ENCODE measurements around the gene OR2A7.

DNA sequence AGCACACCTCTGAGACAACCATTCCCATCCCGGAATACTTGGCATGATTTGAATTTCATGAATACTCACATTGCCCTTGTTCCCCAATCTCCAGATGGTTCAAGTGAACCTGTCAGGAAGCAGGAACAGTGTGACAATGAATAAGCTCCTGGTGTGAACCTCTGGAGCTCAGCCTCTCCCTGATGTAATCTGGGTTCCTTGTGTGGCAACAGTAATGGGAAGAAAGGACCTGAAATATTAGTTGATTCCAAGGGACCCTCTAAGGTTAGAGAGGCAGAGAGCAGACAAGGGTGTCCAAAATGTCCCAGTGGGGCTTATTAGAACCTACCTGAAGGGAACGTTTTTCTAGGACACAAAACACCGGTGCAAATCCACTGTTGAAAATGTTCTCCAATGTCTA is 8.5 kb downstream of the OR2A7 start:
- TF ChIP-seq, protein P1, sequence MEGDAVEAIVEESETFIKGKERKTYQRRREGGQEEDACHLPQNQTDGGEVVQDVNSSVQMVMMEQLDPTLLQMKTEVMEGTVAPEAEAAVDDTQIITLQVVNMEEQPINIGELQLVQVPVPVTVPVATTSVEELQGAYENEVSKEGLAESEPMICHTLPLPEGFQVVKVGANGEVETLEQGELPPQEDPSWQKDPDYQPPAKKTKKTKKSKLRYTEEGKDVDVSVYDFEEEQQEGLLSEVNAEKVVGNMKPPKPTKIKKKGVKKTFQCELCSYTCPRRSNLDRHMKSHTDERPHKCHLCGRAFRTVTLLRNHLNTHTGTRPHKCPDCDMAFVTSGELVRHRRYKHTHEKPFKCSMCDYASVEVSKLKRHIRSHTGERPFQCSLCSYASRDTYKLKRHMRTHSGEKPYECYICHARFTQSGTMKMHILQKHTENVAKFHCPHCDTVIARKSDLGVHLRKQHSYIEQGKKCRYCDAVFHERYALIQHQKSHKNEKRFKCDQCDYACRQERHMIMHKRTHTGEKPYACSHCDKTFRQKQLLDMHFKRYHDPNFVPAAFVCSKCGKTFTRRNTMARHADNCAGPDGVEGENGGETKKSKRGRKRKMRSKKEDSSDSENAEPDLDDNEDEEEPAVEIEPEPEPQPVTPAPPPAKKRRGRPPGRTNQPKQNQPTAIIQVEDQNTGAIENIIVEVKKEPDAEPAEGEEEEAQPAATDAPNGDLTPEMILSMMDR (IDR thresholded peaks at IDR 0.05), result no peak
- no peak for TF ChIP-seq ZFX (IDR thresholded peaks at IDR 0.05; ENCODE audit: borderline replicate concordance)
